ENCODE data around the gene NF2.

Gene NF2

DNA sequence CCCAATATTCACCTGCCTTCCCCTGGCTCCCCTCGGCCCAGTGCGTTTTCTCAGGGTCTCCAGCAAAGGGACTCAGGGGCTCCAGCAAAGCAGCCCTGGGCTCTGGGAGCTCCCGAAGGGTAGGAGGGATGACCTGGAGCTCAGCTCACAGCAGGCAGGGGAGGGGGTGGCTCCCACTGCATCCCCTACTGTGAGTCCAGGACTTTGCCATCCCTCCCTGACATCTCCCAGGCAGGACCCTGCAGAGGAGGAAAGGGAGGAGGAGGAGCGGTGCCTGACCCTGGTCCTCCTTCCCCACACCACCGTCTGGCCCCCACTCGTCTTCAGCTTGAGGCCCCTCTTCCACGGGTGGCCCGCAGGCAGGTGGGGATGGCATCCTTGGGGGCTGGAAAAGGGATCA, 121.4 kb downstream of the NF2 start:
- DNase-seq, result no peak

DNA sequence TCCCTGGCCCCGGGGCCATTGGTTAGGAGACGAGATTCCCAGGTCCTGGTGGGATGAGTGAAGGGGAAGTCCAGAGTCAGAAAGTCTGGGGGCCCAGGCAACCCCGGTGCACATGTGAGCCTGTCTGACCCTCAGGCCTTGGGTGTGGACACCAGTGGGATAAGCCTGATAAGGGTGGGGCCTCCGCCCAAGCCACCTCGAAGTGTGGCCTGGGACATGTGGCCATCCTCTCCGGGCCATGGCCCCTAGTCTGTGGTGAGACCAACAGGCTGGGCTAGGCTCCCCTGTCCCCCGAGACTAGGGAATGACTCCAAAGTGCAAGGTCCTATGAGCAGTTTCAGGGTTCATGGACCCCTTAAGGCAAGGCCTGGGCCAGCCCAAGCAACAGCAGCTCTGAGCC, 122.7 kb downstream of the NF2 start:
- DNase-seq, result no peak

DNA sequence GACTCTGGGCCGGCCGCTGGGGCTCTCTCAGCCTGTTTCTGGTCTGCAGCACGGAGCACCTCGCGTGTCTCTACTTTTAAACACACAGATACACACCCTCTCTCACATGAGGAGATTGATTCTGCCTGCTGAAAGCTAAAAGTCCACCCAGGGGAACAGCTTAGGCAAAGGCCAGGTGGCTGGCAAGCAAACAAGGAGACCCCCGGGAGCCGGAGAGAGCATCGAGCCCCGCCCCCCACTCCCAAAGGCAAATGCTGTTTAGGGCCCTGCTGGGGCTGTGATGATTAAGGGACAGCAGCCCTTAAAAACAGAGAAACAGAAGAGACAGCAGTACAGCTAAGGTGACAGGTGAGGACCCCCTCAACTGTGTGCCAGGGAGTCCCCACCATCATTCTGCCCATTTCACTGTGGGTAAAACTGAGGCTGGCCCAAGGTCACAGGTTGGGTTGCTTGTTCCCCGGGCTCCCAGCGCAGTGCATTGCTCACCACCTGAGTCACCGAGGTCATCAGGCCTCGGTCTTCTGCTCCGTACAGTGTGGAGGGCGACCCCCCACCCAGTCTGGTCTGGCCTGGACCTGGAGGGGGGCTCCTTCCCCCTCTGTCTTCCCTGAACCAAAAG, 123.2 kb downstream of the NF2 start:
- DNase-seq, result no peak

DNA sequence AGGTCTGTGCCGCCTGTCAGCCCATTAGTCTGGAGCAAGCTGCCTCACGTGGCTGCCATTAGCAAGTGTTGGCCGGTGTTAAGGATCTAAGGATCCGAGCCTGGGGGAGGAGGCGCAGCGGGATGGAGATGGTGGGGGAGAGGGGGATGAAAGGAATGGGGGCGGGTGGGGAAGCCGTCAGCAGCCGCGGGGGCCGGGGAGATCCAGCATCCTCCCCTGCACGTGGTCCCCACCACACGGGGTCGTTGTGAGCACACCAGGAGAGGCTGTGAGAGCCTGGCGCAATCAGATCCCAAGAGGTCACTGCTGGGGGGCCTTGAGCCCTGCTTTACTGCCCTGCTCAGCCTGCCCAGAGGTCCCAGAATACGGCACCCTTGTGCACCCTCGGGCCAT, 123.7 kb downstream of the NF2 start:
- DNase-seq, result peak; percentile 50

DNA sequence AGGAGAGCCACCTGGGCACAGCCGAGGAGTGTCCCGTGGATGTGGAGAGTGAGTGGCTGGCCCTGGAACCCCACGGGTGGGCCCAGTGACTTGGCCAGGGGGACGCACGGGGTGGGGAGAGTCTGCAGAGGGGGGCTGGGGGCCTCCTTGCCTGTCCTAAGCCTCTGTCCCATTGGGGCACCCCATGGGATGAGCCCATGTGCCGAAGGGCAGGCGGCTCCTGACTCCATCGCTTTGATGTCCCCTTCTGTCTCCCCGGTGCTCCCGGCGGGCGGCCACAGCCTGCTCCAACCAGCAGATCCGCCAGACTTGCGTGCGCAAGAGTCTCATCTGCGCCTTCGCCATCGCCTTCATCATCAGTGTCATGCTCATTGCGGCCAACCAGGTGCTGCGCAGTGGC, 125.7 kb downstream of the NF2 start:
- DNase-seq, result no peak

DNA sequence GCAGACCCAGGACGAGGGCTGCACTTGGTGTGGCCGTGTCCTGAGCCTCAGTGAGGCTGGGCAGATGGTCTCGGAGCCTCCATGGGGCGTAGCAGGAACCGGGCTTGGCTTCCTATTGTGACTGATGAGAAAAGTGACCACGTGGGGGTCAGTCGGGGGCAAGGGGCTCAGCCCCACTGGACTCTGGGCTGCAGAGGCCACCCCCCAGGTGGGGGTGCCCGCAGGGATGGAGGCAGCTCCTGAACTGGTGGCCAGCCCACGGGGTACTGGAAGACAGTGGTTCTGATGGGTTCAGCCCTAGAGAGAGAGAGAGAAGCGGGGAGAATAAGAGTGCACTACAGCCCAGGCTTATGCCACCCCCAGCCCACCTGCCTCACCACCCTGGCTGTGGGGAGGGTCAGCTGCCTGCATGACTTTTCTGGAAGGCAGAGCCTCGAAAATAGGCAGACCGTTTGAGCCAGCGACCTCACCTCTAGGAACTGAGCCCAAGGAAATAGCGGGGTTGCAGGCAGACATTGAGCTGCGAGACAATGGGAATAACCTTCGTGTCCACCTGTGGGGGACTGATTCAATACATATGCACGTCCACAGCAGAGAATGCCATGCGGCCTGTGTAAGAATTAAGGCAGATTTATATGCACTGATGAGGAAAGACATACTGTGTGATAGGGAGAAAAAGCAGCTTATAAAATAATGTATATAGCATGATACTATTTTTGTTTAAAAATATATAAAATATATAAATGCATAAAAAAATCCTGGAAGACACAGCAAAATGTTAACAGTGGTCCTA, 127.8 kb downstream of the NF2 start:
- no peak for DNase-seq

DNA sequence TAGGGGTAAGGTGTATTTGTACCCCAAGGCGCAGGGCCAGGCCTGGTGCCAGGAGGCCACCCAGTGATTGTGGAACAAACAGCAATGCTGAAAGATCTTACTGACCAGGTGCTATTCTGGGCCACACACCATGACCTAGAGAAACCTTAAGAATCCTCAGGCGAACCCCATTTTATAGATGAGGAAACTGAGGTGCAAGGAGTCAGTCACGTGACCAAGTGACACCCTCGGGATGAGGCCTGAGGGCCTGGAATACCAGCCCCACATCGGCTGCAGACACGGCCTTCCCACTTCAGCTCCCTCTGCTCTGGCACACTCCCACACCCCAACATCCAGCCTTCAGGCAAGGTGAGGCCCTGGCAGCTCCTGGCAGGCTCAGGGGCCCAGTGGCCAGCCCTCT, 129.4 kb downstream of the NF2 start:
- DNase-seq, result no peak

DNA sequence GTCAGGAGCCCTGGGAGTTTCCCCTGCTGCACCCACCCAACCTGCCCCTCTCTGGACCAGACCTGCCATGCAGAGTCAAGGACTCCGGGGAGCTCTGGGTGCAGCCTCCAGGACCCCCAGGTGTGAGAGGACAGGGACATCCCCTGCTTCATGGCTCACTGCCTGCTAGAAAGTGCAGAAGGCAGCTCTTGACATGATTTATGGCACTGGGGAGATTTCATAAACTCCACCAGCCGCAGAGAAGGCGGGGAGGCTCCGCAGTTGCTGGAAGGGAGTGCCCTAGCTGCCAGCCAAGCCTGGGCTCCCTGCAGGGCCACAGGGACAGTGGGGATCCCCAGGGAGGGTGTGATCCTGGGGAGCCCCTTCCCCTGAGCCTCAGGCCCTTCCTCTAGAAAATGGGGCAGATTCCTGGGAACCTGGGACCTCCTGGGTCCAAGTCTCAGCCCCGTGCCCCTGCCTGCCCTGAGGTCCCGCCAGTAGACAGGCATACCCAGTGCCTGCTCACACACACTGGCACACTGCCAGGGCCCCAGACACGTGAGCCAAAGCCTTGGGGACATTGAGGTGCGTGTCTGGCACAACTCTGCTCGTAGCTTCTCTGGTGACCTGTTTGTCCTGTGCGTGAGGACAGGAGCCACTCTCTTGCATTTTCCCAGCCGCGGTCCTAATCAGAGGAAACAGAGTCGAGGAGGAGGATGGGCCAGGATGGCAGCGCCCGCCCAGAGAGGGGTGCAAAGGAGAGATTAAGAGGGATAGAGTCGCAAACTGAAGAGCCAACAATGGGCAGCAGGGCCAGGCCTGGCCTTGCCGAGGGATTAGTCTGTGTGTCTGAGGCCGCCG, 130.1 kb downstream of the NF2 start:
- no peak for DNase-seq

DNA sequence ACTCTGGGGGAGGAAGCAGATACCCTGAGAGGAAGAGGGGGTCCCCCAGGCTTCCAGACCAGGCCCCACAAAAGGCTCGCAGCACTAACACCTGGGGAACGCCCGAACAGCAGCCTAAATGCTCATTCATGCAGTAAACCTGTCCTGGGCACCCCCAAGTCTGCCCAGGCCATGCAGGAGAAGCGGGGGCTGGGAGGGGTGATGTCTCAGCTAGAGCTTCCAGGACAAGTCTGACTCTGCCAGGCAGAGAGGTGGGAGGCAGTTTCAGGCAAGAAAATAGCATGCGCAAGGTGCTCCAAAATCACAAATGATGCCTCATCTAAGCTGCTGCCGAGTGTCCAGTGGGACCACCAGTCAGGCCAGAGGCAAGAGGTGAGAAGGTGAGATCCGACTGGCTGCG, 131.0 kb downstream of the NF2 start:
- DNase-seq, result no peak

DNA sequence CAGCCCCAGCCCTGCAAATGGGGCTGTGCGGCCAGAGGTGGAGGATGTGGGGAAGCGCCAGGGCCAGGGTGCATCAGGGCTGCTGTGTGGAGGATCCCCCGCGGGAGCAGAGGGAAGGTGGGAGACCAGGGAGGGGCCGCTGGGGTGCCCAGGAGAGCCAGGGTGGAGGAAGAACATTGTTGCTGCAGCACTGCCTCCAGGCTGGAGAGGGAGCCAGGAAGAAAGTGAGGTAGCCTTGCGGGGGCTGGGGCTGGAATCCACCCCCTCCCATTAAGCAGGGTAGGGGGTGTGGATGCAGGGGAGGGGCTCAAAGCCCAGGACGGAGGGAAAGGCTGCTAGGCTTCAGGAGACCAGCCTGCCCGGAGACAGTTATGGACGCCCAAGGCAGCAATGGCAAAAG, 131.4 kb downstream of the NF2 start:
- no peak for DNase-seq

DNA sequence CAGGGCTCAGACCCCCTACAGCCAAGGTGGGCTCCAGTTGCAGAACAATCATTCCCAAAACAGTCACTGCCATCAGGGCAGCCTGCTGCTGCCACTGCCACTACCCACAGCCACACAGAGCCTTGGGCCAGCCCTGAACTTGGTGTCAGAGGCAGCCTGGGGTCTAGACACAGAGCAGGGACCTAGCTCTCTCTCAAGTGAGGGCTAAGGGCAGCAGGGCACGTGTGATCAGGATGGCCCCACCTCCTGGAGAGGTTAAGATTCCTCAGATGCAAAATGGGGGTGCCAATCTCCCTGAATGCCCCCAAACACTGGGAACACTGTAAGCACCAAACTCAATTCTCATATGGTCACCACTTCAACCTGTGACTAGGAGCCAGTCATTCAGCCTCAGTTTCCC, 132.0 kb downstream of the NF2 start:
- no peak for DNase-seq

DNA sequence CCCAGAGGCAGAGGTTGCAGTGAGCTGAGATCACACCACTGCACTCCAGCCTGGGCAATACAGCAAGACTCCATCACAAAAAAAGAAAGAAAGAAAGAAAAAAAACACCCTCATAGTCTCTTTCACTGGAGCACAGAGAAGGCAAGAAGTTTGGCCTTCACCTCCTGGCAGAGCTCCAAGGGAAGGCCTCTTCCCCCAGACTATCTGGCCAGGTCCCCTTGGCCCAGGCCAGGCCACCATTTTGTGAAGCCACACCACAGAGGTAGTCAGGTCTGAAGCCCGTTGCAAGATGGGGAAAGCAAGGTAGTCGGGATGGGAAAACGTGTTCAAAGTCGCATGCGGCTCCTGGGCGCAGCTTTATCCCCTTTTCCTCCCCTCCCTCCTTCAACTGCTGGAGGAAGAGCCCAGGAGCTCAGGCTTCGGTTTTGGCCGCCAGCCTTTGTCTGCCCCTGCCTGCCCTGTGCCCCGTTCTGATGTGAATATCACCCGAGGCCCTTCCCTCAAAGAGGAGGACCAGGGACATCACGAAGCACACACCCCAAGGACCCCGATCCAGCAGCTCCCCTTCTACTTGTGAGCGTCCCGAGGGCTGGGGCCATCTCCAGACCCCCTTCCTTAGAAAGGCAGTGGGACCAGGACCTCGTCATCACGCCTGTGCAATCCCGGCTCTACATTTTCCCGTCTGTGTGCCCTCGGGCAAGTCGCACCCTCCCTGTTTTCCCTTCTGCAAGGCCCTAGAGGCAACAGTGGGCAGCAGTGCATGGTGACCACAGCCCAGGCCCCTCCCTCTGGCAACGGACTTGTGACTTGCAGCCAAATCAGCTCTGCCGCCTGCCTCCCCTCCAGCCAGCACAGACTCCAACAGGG, 134.1 kb downstream of the NF2 start:
- DNase-seq, result no peak

DNA sequence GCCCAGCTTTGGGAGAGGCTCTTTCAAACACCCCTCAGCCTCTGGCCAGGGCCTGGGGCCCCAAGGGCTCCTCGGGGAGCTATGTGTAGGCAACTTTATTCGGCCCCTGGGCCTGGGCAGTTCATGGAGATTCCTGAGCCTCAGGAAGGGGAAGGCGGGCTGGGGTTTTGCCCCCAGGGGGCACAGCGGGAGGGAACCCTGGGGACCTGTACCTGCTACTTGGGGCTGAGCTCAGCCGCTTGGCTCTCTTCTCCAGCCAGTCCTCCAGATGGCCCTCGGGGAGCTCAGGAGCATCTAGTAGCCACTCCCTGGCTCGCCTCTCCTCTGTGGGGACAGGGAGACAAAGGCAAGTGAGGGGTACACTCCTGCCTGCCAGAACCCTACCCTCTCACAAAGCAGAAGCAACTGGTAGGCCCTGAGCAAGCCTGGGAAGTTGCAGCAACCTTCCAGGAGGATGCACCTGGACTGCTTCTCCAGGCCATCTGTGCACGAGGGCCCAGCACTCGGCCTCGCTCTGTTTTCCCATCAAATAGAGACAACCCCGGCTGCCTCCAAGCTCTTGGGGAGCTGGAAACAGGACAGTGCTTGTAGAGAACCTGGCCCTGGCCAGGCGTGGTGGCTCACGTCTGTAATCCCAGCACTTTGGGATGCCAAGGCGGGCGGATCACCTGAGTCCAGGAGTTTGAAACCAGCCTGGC, 134.8 kb downstream of the NF2 start:
- DNase-seq, result no peak

DNA sequence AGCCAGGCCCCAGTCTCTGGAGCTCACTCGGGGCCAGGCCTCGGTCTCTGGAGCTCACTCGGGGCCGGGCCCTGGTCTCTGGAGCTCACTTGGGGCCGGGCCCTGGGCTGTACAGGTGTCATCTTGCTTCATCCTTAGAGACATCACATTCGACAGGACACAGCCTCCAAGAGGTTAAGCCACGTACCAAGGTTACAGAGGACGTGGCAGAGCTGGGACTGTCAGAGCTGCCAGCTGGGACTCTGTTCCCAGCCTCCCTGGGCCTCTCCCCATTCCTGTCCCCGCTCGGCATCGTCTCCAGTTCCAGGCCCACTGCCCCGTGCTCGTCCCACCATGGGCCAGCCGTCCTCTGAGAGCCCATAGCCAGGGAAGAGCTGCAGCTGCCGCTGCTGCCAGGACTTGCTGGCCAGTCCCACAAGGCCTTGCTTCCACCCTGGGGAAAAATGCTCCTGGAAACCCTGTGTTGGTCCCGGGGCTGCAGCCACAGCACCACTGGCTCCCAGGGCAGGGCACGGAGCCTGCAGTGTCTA, 136.0 kb downstream of the NF2 start:
- no peak for DNase-seq

DNA sequence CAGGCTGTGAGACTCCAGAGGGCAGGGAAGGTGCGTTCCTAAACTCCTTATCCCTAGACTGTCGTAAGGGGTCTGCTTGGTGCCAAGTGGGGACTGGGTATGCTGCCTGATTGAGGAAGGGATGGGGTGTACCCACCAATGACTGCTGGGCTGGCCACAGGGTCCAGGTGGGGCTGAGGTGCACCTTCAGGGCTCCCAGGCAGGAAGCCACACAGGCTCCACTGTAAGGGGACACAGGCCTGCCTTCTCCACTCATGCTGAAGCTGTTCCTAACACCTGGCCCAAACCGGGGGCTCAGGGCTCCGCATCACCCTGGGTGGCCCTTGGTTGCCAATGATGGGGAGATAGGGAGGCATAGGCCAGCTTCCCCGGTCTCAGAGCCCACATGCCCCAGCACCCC, 136.8 kb downstream of the NF2 start:
- DNase-seq, result no peak

DNA sequence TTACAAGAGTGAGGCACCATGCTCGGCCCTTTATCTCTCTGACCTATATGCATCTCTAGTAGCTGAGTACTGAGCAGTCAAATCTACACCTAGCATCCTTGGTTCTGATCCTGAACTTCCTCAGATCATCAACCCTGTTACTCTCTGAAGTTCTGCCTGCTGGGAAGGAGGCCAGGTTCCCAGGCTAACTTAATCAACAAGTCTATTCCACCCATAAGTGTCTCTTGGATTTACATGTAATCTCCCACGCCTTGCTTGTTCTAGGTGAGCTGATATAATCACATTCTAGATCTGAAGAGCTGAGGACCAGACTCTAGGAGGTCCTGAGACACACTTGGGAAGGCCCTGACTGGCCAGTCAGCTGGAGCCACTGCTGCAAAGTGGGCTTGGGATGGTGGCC, 138.5 kb downstream of the NF2 start:
- no peak for DNase-seq

DNA sequence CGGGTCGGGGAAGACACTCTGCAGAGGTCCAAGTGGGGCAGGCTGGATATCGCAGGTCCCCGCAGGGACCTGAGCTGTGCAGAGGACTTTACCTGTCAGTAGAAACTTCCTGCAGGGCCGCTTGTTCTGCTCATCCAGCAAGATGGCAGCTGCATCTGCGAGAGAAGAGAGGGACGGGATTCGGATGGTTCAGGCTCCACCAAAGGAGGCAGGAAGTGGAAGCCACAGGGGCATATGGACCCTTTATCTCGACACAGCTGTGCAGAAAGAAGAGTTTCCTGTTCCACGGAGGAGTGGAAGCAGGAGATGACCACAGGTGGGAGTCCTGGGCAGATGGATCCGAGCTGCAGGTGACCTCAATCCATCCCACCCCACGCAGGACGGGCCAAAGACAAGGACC, 138.9 kb downstream of the NF2 start:
- no peak for DNase-seq

DNA sequence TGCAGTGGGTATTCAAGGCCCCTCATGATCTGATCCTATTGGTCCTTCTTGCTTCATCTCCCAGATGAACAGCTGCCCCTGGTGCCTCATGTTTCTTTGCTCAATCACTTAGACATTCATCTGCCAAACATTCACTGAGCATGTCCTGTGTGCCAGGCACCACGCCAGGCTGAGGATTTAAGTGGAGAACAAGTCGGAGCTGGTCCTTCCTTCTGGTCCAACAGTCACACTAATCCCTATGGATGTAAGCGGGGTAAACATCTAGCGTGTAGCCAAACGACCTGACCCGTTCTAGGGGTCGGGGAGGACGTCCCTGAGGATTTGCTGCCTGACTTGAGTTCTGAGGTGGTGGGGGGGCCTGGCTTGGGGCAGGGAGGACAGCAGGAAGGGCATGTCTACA, 141.5 kb downstream of the NF2 start:
- peak; percentile 40 for DNase-seq

DNA sequence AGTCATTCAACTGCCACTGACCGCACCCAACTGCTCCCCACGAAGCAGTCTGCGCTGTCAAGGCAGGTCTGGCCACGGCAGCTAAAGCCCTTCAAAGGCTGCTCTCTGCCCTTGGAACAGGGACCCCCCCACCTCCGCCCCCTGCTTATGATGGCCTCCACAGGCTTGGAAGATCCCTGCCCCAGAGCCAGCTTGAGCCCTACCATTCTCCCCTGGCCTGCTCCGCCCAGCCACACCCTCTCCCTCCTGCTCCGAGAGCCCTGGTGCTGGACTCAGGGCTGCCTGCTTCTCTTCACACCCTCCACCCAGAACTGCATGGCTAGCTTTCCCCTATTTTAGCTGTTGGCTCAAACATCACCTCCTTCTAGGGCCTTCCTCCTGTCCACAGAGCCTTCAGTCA, 144.4 kb downstream of the NF2 start:
- DNase-seq, result no peak

Measured in fibroblast of skin of scalp (primary cell).